Panc1 (cell line): ENCODE measurements around the gene UROC1. TPM values are rescaled to one million over a fixed set of nuclear protein-coding genes. Genes with fewer than 3 reads are reported as not detected.

ENCODE experiments used
- ATAC-seq: fragments of 200-7000 bp; cut with Tn5 transposase; 2 replicates; pipeline ENCODE4 v1.9.1; 2020; ENCODE audit warnings: mild to moderate bottlenecking, moderate library complexity
- BruUV-seq: library from RNA; stranded (reverse); fragments of 400-500 nt; replicated peaks from 2 replicates; lab custom pipeline; 2021; lab: Mats Ljungman, UMichigan
- CTCF ChIA-PET: fragments of 300-600 bp; sonication (Branson Sonifier 250); formaldehyde crosslinking; loops from one replicate; lab custom pipeline; 2022; ENCODE audit warnings: antibody characterized with exemption; lab: Charles Lee
- POLR2A ChIA-PET: fragments of 300-600 bp; sonication (Branson Sonifier 250); formaldehyde crosslinking; loops from one replicate; lab custom pipeline; 2022; ENCODE audit warnings: antibody characterized with exemption; lab: Charles Lee
- DNase-seq: peaks from one replicate; pipeline ENCODE4 v3.0.0-alpha.2; 2010; ENCODE audit warnings: low read depth, low spot score
- H3K27ac ChIP-seq: 2 replicates; pipeline ENCODE4 v1.5.1; 2011; ENCODE audit warnings: mild to moderate bottlenecking, low read length, inconsistent platforms
- H3K27me3 ChIP-seq: fragments of 200-500 bp; sonication (Bioruptor generic); 2 replicates; pipeline ENCODE4 v1.6.0; 2014; ENCODE audit warnings: low read length, inconsistent platforms; ENCODE audit not compliant: control insufficient read depth, insufficient read depth
- H3K36me3 ChIP-seq: fragments of 200-500 bp; sonication (Bioruptor generic); 2 replicates; pipeline ENCODE4 v1.5.1; 2014; ENCODE audit warnings: inconsistent platforms, mild to moderate bottlenecking, low read length, moderate library complexity; ENCODE audit not compliant: control insufficient read depth, insufficient read depth
- H3K4me1 ChIP-seq: 2 replicates; pipeline ENCODE4 v1.5.1; 2011; ENCODE audit warnings: inconsistent platforms, mild to moderate bottlenecking, low read length, moderate library complexity; ENCODE audit not compliant: control insufficient read depth, insufficient read depth
- H3K4me3 ChIP-seq, 2 experiments: 2 replicates each; pipeline ENCODE4 v1.5.1; 2011 to 2012; ENCODE audit warnings: low read depth in 2 of 2, low read length in 2 of 2, mild to moderate bottlenecking in 2 of 2, inconsistent platforms in 1 of 2, moderate library complexity in 1 of 2
- H3K9me3 ChIP-seq: fragments of 200-500 bp; sonication (Bioruptor generic); 2 replicates; pipeline ENCODE4 v1.5.1; 2014; ENCODE audit warnings: low read depth, mild to moderate bottlenecking, inconsistent platforms, low read length, moderate library complexity; ENCODE audit not compliant: control insufficient read depth, insufficient read depth
- CTCF ChIP-seq: fragments of 450-650 bp; IDR thresholded peaks from 2 replicates; pipeline ENCODE4 v1.5.1; 2017; ENCODE audit warnings: mild to moderate bottlenecking
- POLR2AphosphoS5 ChIP-seq: IDR thresholded peaks from 2 replicates; pipeline ENCODE4 v1.6.1; 2012; ENCODE audit warnings: mild to moderate bottlenecking, low read depth, low read length, moderate library complexity
- SIN3A ChIP-seq: IDR thresholded peaks from 2 replicates; pipeline ENCODE4 v1.6.1; 2012; ENCODE audit warnings: low read depth, mild to moderate bottlenecking, low read length, moderate library complexity, borderline replicate concordance; ENCODE audit not compliant: insufficient read depth
- TCF7L2 ChIP-seq: IDR thresholded peaks from 2 replicates; pipeline ENCODE4 v1.6.1; 2011; ENCODE audit warnings: mild to moderate bottlenecking, low read depth, low read length, inconsistent platforms
- in situ Hi-C: cut with HindIII; loops from 2 replicates; pipeline ENCODE4 v1.10.0; 2016; ENCODE audit warnings: low sequenced_read_pairs, low pct_unique_long_range_greater_than_20kb
- intact Hi-C: fragments of 100-400 bp; cut with micrococcal nuclease; formaldehyde crosslinking; loops from one replicate; pipeline ENCODE4 v1.10.0; 2022; ENCODE audit not compliant: unreplicated experiment
- total RNA-seq: library from RNA; stranded (reverse); gene quantifications from one replicate; pipeline ENCODE4 v1.2.1, GENCODE V29; 2021; ENCODE audit not compliant: unreplicated experiment
- TF ChIP-seq, protein P1 (sequence below), 2 experiments: IDR thresholded peaks; 2 replicates each; pipeline ENCODE4 v1.6.1; 2011 to 2012; ENCODE audit warnings: low read depth in 2 of 2, control low read depth in 1 of 2, low read length in 1 of 2, mild to moderate bottlenecking in 1 of 2, moderate library complexity in 1 of 2; ENCODE audit not compliant: insufficient read depth in 1 of 2

UROC1 gene
- total RNA-seq, 1 experiment from 2014 or later, result not detected

GRCh38 chr3:126497956-126498355 lies 19.6 kb downstream of the UROC1 start:
- Histone ChIP-seq H3K4me1 (no peaks in the 10 kb centered on the region; the same call in 1 of the 2 replicates), H3K4me3 (no peak overlapping the region), H3K9me3 (no peaks in the 10 kb centered on the region), H3K27ac (no peak overlapping the region), H3K36me3 (no peaks in the 10 kb centered on the region), H3K27me3 (no peaks in the 10 kb centered on the region)
- ATAC-seq (no peak), DNase-seq (no peak)
- BruUV-seq, result no TSS peak
- POLR2A ChIA-PET, result no interaction called here
- in situ Hi-C loops, result no loop called here
- intact Hi-C loops, result no loop called here
- TF ChIP-seq CTCF, result no peak
- TF ChIP-seq POLR2AphosphoS5, result no peak
- no peak for TF ChIP-seq SIN3A
- TF ChIP-seq, protein P1, sequence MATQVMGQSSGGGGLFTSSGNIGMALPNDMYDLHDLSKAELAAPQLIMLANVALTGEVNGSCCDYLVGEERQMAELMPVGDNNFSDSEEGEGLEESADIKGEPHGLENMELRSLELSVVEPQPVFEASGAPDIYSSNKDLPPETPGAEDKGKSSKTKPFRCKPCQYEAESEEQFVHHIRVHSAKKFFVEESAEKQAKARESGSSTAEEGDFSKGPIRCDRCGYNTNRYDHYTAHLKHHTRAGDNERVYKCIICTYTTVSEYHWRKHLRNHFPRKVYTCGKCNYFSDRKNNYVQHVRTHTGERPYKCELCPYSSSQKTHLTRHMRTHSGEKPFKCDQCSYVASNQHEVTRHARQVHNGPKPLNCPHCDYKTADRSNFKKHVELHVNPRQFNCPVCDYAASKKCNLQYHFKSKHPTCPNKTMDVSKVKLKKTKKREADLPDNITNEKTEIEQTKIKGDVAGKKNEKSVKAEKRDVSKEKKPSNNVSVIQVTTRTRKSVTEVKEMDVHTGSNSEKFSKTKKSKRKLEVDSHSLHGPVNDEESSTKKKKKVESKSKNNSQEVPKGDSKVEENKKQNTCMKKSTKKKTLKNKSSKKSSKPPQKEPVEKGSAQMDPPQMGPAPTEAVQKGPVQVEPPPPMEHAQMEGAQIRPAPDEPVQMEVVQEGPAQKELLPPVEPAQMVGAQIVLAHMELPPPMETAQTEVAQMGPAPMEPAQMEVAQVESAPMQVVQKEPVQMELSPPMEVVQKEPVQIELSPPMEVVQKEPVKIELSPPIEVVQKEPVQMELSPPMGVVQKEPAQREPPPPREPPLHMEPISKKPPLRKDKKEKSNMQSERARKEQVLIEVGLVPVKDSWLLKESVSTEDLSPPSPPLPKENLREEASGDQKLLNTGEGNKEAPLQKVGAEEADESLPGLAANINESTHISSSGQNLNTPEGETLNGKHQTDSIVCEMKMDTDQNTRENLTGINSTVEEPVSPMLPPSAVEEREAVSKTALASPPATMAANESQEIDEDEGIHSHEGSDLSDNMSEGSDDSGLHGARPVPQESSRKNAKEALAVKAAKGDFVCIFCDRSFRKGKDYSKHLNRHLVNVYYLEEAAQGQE (IDR thresholded peaks at IDR 0.05; ENCODE audit: insufficient read depth in 1 of 2, low read depth in 2 of 2, low read length in 1 of 2), result no peak
- TF ChIP-seq TCF7L2, result no peak
- CTCF ChIA-PET, result no interaction called here

DNA sequence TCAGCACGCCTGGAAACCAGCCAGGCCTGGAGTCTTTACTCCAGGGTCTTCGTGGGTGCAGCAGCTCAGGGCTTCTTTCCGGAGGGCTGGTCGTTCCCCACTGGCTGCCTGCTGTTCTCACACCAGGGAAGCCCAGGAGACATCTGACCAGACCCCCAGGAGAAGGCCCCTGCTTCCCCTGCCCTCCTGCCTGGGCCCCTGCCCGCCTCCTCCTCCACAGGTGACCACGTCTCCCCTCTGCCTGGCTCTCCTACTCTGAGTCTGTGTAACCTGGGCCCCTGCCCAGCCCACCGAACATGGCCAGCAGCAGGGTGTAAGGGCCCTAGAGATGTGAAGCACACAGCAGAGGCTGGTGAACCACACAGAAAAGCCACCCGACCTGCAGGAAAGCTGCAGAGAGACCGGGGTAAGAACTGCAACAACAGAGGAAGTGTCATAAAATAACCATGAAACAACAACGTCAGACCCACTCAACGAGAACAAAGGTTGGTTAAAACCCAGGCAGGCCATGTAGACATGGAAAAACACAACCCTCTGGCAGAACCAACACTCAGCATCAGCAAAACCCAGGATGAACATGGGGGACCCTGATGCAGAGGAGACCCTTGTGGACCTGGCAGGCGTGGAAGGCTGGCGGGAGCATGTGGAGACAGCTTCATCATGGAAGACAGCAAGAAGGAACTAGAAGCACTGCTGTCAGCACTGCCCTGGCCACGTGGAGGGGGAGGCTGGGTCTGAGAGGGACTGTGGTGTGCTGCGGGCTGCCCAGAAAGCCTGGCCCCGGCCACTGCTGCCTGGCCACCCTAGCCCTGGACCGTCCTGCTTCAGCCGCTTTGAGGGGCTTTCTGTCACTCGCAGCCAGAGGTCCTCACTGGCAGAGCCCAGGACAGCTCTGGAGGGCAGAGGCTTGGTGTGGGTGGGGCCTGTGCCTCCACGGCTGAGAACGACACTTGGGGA lies 20.4 kb downstream of the UROC1 start:
- CTCF ChIA-PET, result no interaction called here
- POLR2A ChIA-PET, result interaction anchor here (0.6 kb wide), 1 partner anchor 32 kb away, joined by 3 read pairs; no protein-coding TSS in a partner anchor
- no peaks in the 10 kb centered on the region for H3K27me3 ChIP-seq
- no peaks in the 10 kb centered on the region; the same call in 1 of the 2 replicates for H3K4me1 ChIP-seq
- H3K4me3 ChIP-seq, result no peak overlapping the region
- H3K36me3 ChIP-seq, result no peaks in the 10 kb centered on the region
- TF ChIP-seq CTCF (no peak), POLR2AphosphoS5 (no peak), TCF7L2 (no peak), SIN3A (no peak)
- TF ChIP-seq, protein P1 (IDR thresholded peaks at IDR 0.05; ENCODE audit: insufficient read depth in 1 of 2, low read depth in 2 of 2, low read length in 1 of 2), result no peak
- H3K27ac ChIP-seq, result no peak overlapping the region
- in situ Hi-C loops (no loop called here), intact Hi-C loops (no loop called here)
- ATAC-seq, result no peak
- no TSS peak for BruUV-seq
- no peak for DNase-seq
- no peaks in the 10 kb centered on the region for H3K9me3 ChIP-seq
